Astrocyte of the cerebellum (primary cell): ENCODE results near the gene PTPRC.
"Not testable (repeated sequence)": the region's sequence is repeated elsewhere in the genome, so short reads cannot be mapped to it uniquely, and the experiment has no call there.

Experiments
- DNase-seq: peaks from one replicate; pipeline ENCODE4 v3.0.0-alpha.2; 2011; ENCODE audit warnings: low read depth
- H3K4me3 ChIP-seq: 2 replicates; pipeline ENCODE4 v1.5.1; 2011; ENCODE audit warnings: mild to moderate bottlenecking, low read depth, low read length, moderate library complexity
- CTCF ChIP-seq: IDR thresholded peaks from 2 replicates; pipeline ENCODE4 v1.5.1; 2012; ENCODE audit warnings: low read length, low read depth, moderate library complexity, mild to moderate bottlenecking; ENCODE audit errors: missing control alignments
- in situ Hi-C: cut with HindIII; loops from 2 replicates; pipeline ENCODE4 v1.10.0; 2017; ENCODE audit warnings: low sequenced_read_pairs

The PTPRC gene

DNA sequence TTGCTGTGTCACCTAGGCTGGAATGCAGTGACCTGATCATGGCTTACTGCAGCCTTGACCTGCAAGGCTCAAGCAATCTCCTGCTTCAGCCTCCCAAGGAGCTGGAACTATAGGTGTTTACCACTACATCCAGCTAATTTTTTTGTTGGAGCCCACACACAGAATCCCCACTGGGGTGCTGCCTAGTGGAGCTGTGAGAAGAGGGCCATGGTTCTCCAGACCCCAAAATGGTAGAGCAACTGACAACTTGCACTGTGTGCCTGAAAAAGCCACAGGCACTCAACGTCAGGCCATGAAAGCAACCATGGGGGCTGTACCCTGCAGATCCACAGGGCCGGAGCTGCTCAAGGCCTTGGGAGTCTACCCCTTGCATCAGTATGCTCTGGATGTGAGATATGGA, 39.1 kb upstream of the PTPRC start:
- no peak for DNase-seq
- in situ Hi-C loops = no loop called here
- no peak overlapping the region for H3K4me3 ChIP-seq
- TF ChIP-seq CTCF = no peak

GRCh38 chr1:198600906-198601305, 37.9 kb upstream of the PTPRC start:
- DNase-seq = no peak
- in situ Hi-C loops = no loop called here
- no peak for TF ChIP-seq CTCF
- H3K4me3 ChIP-seq = no peak overlapping the region

- in situ Hi-C loops, DNase-seq, H3K4me3 ChIP-seq: not testable (repeated sequence)
Measured at GRCh38 chr1:198601310-198601709, 37.5 kb upstream of the PTPRC start.

DNA sequence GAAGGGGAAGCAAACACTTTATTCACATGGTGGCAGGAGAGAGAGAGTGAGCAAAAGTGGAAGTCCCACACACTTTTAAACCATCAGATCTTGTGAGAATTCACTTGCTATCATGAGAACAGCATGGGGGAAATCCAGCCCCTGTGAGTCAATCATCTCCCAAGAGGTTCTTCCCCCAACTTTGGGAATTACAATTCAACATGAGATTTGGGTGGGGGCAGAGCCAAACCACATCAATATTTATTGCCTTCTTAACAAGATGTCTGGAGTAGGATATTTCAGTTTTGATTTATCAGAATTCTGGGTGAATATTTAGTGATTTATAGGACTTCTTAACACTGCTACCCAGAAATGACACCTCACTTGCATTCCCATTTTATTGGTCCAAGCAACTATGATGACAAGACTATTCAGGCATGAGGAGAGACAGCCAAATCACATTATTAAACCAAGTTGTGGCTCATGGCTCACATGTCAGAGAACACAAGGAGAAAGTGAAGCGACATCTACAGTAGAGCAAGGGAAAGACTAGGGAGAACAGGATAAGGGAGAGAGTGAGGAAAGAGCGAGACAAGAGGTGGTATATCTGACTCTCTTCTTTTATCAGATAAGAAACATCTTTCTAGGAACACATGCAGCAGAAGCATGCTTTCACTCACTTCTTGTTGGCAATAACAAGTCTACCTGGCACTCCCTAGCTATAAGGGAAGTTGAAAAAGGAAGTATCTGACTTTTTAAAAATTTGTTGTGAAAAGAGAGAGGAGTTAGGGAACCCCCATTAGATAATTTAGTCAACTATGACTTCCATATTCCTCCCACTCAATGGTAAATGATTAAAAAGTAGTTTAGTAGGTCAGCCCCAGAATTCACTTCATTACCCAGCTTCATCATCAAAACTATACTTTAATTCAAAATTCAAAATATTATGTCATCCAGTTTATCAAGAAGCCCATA, 36.6 kb upstream of the PTPRC start:
- no peak overlapping the region for H3K4me3 ChIP-seq
- DNase-seq = no peak
- in situ Hi-C loops = no loop called here
- no peak for TF ChIP-seq CTCF

- in situ Hi-C loops = no loop called here
- TF ChIP-seq CTCF = no peak
- H3K4me3 ChIP-seq = no peak overlapping the region
- DNase-seq = no peak
Measured at GRCh38 chr1:198604975-198605374, 33.9 kb upstream of the PTPRC start.

- no peak overlapping the region for H3K4me3 ChIP-seq
- no peak for TF ChIP-seq CTCF
- in situ Hi-C loops = no loop called here
- DNase-seq = no peak
Measured at GRCh38 chr1:198605406-198605805, 33.4 kb upstream of the PTPRC start.

DNA sequence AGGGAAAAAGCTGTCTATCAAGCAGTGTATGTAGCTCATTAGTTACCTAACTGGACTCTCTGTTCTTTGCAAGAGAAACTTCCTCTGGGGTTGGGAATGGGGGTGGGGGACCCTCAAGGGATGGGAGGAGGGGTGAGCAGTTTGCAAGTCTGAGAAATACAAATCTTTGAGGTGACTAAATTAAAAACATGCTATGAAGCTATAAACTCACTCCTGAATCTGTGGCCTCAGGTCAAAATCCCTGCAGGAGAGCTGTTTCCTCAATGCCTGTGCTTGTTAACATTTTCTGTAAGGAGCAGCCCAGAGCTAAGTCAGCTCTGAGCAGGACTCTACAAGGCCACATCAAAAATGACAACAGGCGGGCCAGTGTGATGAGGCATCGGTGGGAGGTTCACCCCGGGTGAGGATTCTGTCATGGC, 32.8 kb upstream of the PTPRC start:
- no peak for TF ChIP-seq CTCF

More for the DNA sequence above, 32.8 kb upstream of the PTPRC start:
- in situ Hi-C loops = no loop called here
- DNase-seq = peak; percentile 3
- H3K4me3 ChIP-seq = no peak overlapping the region
